Natural killer cell (primary cell): ENCODE measurements around the gene KLHL36. TPM values are rescaled to one million over a fixed set of nuclear protein-coding genes. Genes with fewer than 3 reads are reported as not detected.

Experiments
- ATAC-seq, 3 donors: fragments of 150-1000 bp in 2 of 3; fragments of 200-7000 bp in 1 of 3; cut with Tn5 transposase; 1 replicate in 1 of 3; 2 replicates in 2 of 3; pipeline ENCODE4 v1.10.0; 2021; ENCODE audit warnings: mild to moderate bottlenecking in 2 of 3, moderate library complexity in 2 of 3
- DNase-seq, 2 donors: peaks; one replicate each; pipeline versions ENCODE4 v3.0.0 to v3.0.0-alpha.2; 2013 to 2021; ENCODE audit warnings: mixed read lengths in 1 of 2
- H3K27ac ChIP-seq: one replicate; pipeline ENCODE4 v1.5.1; 2013; ENCODE audit warnings: mild to moderate bottlenecking, low read length
- H3K27me3 ChIP-seq: one replicate; pipeline ENCODE4 v1.6.1; 2013; ENCODE audit warnings: low read length; ENCODE audit not compliant: control insufficient read depth, insufficient read depth
- H3K36me3 ChIP-seq: one replicate; pipeline ENCODE4 v1.6.1; 2013; ENCODE audit warnings: low read length; ENCODE audit not compliant: control insufficient read depth, insufficient read depth
- H3K4me1 ChIP-seq: one replicate; pipeline ENCODE4 v1.6.1; 2013; ENCODE audit warnings: low read length; ENCODE audit not compliant: control insufficient read depth, insufficient read depth
- H3K4me3 ChIP-seq: one replicate; pipeline ENCODE4 v1.5.1; 2013; ENCODE audit warnings: low read length
- H3K9me3 ChIP-seq: one replicate; pipeline ENCODE4 v1.6.1; 2013; ENCODE audit warnings: low read length; ENCODE audit not compliant: control insufficient read depth, insufficient read depth
- H3K27ac Mint-ChIP-seq, 2 donors: one replicate each; pipeline ENCODE4 v1.8.0; 2022; ENCODE audit warnings: mild to moderate bottlenecking in 2 of 2, mixed read lengths in 2 of 2, moderate library complexity in 1 of 2
- H3K27me3 Mint-ChIP-seq, 2 donors: one replicate each; pipeline ENCODE4 v1.8.0; 2022; ENCODE audit warnings: low read depth in 2 of 2, mixed read lengths in 2 of 2
- H3K36me3 Mint-ChIP-seq: one replicate; pipeline ENCODE4 v1.8.0; 2022; ENCODE audit warnings: mixed read lengths
- H3K4me1 Mint-ChIP-seq, 2 donors: one replicate each; pipeline ENCODE4 v1.8.0; 2022; ENCODE audit warnings: mixed read lengths in 2 of 2
- H3K4me3 Mint-ChIP-seq: one replicate; pipeline ENCODE4 v1.8.0; 2022; ENCODE audit warnings: mild to moderate bottlenecking, moderate library complexity, mixed read lengths
- H3K9me3 Mint-ChIP-seq, 2 donors: one replicate each; pipeline ENCODE4 v1.8.0; 2022; ENCODE audit warnings: mixed read lengths in 2 of 2
- CTCF ChIP-seq: fragments of 200-600 bp; IDR thresholded peaks from one replicate; pipeline ENCODE4 v1.8.0; 2022; ENCODE audit warnings: antibody characterized with exemption
- WGBS: methylation state at CpG from one replicate; pipeline ENCODE4 v1.1.7; 2013; ENCODE audit warnings: missing lambda C conversion rate; ENCODE audit not compliant: insufficient coverage; 5-methylcytosine and 5-hydroxymethylcytosine counted together
- intact Hi-C: fragments of 100-400 bp; cut with micrococcal nuclease; formaldehyde crosslinking; loops from one replicate; pipeline ENCODE4 v1.14.2; 2022
- total RNA-seq, 4 donors: library from RNA; stranded (reverse); fragments of 120-200 nt in 1 of 4; gene quantifications; one replicate each; pipeline versions ENCODE4 v1.2.3 to v1.2.4, GENCODE V29; 2013 to 2022

The KLHL36 gene
- total RNA-seq, 3 donors from 2014 or later (not counting 1 experiment from before 2014, with no cell fraction given), result 47.2 to 62.3 (median 60.5) TPM

DNA sequence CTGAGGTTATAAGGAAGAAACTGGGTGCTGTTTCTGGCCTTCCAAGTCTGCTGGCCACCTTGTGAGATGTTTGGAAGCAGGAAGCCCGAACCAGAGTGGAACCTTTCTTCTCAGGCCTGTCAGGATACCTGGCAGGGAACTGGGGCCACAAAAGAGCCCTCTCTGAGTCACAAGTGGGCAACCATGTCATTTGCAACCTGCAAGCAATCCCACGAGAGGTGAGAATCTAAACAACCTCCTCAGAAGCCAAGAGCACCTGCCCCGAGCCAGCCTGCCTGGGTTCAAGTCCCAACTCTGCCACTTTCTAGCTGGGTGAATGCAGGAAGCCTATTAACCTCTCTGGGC lies 33.7 kb upstream of the KLHL36 start:
- intact Hi-C loops, result no loop called here
- Histone ChIP-seq H3K27ac (no peak overlapping the region), H3K36me3 (peaks cover 7% of the 10 kb centered on the region), H3K27me3 (no peaks in the 10 kb centered on the region), H3K9me3 (peaks cover 3% of the 10 kb centered on the region), H3K4me1 (peaks cover 61% of the 10 kb centered on the region), H3K4me3 (no peak overlapping the region)
- peaks cover 12 to 30% of the 10 kb centered on the region in 2 donors for H3K4me1 Mint-ChIP-seq
- WGBS, result 75% methylated on average over 3 of the region's 3 CpGs
- H3K9me3 Mint-ChIP-seq, result no peaks in the 10 kb centered on the region
- ATAC-seq (no peak), DNase-seq (peak in 1 of 2 donors; percentile 31)
- no peak overlapping the region for H3K4me3 Mint-ChIP-seq
- no peaks in the 10 kb centered on the region for H3K36me3 Mint-ChIP-seq
- no peak overlapping the region for H3K27ac Mint-ChIP-seq
- H3K27me3 Mint-ChIP-seq, result peaks cover 0 to 16% of the 10 kb centered on the region in 2 donors
- TF ChIP-seq CTCF, result no peak

GRCh38 chr16:84614968-84615813 lies 33.1 kb upstream of the KLHL36 start:
- H3K36me3 ChIP-seq, result peaks cover 7% of the 10 kb centered on the region
- Mint-ChIP-seq H3K27me3 (peaks cover 0 to 16% of the 10 kb centered on the region in 2 donors), H3K27ac (no peak overlapping the region), H3K9me3 (no peaks in the 10 kb centered on the region), H3K36me3 (no peaks in the 10 kb centered on the region), H3K4me3 (peak overlapping the region; percentile 21), H3K4me1 (peaks cover 12 to 30% of the 10 kb centered on the region in 2 donors)
- ATAC-seq (no peak), DNase-seq (peak in 1 of 2 donors; percentile 20)
- no peak overlapping the region for H3K27ac ChIP-seq
- intact Hi-C loops, result no loop called here
- peaks cover 2% of the 10 kb centered on the region for H3K9me3 ChIP-seq
- WGBS, result 82% methylated on average over 20 of the region's 20 CpGs
- no peak overlapping the region for H3K4me3 ChIP-seq
- H3K27me3 ChIP-seq, result no peaks in the 10 kb centered on the region
- H3K4me1 ChIP-seq, result peaks cover 56% of the 10 kb centered on the region
- TF ChIP-seq CTCF, result no peak

DNA sequence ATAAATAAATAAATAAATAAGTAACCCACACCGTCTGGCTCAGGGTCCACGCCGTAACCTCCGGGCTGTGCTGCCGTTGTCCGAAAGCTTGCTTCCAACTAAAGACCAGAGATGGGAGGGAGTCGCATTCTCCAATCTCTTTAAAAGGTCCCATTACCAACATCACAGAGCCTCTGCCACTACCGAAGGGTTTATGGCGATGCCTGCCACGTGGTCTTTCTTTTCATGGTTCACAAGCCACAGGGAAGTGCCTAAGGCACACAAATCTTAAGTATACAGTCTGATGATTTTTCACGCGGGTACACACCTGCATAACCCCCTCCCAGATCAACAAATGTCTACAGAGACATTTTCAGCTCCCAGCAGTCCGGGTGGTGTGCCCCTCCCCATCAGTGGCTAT lies 31.8 kb upstream of the KLHL36 start:
- 46% methylated on average over 13 of the region's 13 CpGs for WGBS
- no peaks in the 10 kb centered on the region for H3K36me3 Mint-ChIP-seq
- Histone ChIP-seq H3K9me3 (no peaks in the 10 kb centered on the region), H3K27ac (no peak overlapping the region), H3K4me1 (peaks cover 53% of the 10 kb centered on the region), H3K27me3 (no peaks in the 10 kb centered on the region), H3K36me3 (peaks cover 7% of the 10 kb centered on the region), H3K4me3 (peak overlapping the region; percentile 78)
- H3K27me3 Mint-ChIP-seq, result peaks cover 0 to 16% of the 10 kb centered on the region in 2 donors
- DNase-seq, result peak in 1 of 2 donors; percentile 64
- H3K4me1 Mint-ChIP-seq, result peaks cover 12 to 24% of the 10 kb centered on the region in 2 donors
- H3K9me3 Mint-ChIP-seq, result no peaks in the 10 kb centered on the region
- H3K27ac Mint-ChIP-seq, result peak overlapping the region; percentile 48 to 85
- no peak for ATAC-seq
- TF ChIP-seq CTCF, result no peak
- intact Hi-C loops, result no loop called here
- peak overlapping the region; percentile 95 for H3K4me3 Mint-ChIP-seq
